DMS53 treated with DMSO at 0.1 percent for 48 hours (cell line): Measurements from ENCODE around the gene CNN2.

Experiments used
- DNase-seq: peaks from one replicate; lab custom pipeline; 2025; ENCODE audit not compliant: unreplicated experiment; lab: John Stamatoyannopoulos, UW

Gene CNN2

GRCh38 chr19:1025960-1026782, at the start of gene CNN2:
TSS of gene CNN2 (plus strand) at chr19:1026608. CDS start at chr19:1026662, 54 bp downstream.
- peak; percentile 51 for DNase-seq

GRCh38 chr19:977058-977464, 49.3 kb upstream of the CNN2 start:
- DNase-seq = no peak

- no peak for DNase-seq
Measured at GRCh38 chr19:979318-979741, 47.1 kb upstream of the CNN2 start.

GRCh38 chr19:980133-980998, 46.0 kb upstream of the CNN2 start:
- DNase-seq = no peak

- no peak for DNase-seq
Measured at GRCh38 chr19:982567-983170, 43.7 kb upstream of the CNN2 start.

DNA sequence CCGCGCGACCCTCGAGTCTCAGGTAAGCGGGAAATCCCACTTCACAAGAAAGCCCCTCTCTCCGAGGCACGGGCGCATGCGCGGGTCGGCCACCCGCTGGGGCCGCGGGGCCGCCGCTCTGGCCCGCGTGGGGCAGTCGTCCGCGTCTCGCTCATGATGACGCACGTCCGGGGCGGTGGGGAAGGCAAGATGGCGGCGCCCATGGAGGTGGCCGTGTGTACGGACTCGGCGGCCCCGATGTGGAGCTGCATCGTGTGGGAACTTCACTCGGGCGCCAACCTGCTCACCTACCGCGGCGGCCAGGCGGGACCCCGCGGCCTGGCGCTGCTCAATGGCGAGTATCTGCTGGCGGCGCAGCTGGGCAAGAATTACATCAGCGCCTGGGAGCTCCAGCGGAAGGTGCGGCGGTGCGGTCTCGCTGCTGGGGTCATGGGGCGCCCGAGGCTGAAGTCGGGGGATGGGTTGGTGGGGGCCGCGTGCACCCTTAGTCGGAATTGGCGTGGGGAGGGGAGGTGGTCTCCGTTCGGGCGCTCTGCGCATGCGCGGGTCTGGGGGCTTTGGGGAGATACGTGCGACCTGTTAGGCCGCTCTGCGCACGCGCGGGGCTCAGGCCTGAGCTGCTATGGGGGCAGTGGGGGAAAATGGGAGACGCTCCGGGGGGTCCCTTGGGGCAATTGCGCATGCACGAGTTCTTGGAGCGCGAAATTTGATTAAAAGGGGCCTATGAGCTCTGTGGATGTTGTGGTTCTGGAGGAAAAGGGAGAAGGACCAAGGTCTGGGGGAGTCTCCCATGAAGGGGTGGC, 42.0 kb upstream of the CNN2 start, which contains the start of gene WDR18:
Gene WDR18, plus strand, starts transcription at position 181 of the 803 bp plus-strand sequence. Its CDS starts 9 bp downstream, at position 190.
- DNase-seq = peak; percentile 48

- no peak for DNase-seq
Measured at GRCh38 chr19:986083-986482, 40.3 kb upstream of the CNN2 start.

DNA sequence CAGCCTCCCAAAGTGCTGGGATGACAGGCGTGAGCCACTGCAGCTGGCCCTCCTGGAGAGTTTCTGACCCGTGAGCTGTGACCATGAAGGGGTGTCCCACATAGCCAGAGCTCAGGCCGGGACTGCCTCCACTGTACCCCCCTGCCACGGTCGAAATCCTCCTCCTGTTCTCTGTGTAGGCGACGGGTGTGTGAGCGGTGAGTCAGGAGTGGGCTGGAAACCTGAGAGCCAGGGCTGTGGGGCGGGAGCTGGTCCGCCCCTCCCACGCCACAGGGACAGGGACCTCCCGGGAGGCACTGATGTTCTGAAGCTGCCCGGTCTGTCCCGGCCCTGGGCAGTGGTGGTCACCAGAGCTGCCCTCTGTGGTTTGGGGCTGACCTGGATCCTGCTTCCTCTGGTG, 38.3 kb upstream of the CNN2 start:
- DNase-seq = no peak

DNA sequence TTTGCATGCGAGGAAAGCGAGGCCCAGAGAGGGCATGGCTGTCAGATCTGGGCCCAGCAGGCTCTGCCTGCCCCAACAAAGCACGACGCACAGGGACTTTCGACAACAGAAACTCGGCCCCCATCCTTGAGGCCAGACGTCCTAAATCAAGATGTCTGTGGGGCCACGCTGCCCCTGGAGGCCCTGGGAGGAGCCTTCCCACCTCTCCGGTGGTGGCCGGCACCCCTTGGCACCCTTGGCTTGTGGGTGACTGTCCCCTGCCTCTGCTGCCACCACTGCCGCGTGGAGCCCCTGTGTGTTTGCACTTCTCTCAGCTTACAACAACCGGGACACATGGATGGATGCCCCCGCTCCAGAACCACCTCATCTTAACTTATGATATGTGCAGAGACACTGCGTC, 37.9 kb upstream of the CNN2 start:
- no peak for DNase-seq

GRCh38 chr19:989381-990081, 36.9 kb upstream of the CNN2 start:
- no peak for DNase-seq

DNA sequence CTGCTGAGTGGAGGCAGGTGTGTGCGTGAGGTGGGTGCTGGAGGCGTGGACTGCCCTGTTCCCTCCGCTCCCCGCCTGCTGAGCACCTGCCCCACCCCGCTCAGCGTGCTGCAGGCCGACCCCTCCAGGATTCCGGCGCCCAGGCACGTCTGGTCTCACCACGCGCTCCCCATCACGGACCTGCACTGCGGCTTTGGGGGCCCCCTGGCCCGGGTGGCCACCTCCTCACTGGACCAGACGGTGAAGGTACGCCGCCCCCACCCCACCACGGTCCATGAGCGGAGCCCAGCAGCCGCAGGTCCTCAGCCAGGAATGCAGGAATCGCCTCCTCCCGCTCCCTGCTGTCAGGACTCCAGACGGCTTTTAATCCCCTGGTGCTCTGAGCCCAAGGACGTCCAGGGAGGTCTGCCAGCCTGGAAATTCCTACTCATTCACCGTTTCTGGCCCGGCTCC, 36.3 kb upstream of the CNN2 start:
- DNase-seq = no peak

DNA sequence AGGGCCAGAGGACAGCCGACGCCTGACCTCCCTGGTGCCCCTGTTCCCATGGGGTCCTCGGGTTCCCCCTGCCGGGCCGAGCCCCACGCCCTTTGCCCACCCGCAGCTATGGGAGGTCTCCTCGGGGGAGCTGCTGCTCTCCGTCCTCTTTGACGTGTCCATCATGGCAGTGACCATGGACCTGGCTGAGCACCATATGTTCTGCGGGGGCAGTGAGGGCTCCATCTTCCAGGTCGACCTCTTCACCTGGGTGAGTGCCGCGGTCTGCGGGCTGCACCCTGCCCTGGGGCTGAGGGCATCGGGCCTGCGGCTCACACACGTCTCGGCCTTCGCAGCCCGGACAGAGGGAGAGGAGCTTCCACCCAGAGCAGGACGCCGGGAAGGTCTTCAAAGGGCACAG, 35.7 kb upstream of the CNN2 start:
- no peak for DNase-seq

DNA sequence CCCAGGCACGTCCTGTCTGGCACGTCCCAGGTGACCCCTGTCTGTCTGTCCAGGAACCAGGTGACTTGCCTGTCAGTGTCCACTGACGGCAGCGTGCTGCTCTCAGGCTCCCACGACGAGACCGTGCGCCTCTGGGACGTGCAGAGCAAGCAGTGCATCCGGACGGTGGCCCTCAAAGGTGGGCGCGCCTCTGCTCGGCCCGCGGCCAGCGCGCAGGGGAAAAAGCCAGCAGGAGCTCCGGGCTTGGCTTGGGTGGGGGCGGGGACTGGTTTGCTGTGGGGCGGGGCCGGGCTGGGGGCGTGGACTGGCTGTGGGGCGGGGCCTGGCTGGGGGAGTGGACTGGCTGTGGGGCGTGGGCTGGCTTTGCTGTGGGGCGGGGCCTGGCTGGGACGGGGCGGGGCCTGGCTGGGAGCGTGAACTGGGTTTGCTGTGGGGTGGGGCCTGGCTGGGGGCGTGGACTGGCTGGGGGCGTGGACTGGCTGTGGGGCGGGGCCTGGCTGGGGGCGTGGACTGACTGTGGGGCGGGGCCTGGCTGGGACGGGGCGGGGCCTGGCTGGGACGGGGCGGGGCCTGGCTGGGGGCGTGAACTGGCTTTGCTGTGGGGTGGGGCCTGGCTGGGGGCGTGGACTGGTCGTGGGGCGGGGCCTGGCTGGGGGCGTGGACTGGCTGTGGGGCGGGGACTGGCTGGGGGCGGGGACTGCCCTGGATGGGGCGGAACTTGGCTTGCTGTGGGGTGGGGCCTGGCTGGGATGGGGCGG, 35.1 kb upstream of the CNN2 start:
- no peak for DNase-seq

- DNase-seq = no peak
Measured at GRCh38 chr19:991932-992669, 34.3 kb upstream of the CNN2 start.

- no peak for DNase-seq
Measured at GRCh38 chr19:992670-993055, 33.7 kb upstream of the CNN2 start.

GRCh38 chr19:993361-993830, 33.0 kb upstream of the CNN2 start:
- no peak for DNase-seq

DNA sequence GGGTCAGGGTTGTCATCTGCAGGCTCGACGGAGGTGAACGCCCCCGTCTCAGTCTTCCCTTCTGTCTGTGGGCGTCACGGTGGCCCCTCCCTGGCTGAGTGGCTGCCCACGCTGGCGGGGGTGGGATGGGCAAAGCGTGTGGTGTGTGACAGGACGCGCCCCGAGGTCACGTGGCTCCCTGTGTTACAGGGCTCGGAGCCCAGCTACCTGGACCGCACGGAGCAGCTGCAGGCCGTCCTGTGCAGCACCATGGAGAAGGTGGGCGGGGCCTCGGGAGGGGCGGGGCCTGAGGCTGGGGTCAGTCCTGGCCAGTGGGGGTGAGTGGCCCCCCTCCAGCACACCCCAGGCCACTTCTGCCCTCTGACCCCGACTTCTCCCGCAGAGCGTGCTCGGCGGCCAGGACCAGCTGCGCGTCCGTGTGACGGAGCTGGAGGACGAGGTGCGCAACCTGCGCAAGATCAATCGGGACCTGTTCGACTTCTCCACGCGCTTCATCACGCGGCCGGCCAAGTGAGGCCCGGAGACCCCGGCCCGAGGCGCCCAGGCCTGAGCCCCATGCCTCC, 32.5 kb upstream of the CNN2 start:
- no peak for DNase-seq

GRCh38 chr19:994516-994915, 31.9 kb upstream of the CNN2 start:
- DNase-seq = no peak
